ENCODE measurements around the gene PRLHR.

DNA sequence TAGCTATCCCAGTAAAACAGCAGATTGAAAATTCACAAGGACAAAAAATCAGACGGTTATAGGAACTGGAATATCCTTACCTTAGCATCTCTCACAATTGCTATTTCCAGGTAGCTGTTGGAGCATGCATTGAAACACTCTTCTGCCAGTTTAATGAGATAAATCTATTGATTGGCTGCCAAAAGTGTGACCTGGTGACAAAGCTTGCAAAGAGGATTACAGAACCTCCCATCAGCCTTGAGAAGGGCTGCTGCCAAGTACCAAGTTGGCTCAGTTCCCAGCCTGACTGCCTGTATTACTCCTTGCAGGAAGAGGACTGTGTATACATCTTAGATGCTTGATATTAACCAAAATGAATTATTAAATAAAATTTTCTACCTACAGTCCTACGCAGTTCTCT, 5.1 kb downstream of the PRLHR start:
- TF ChIP-seq, protein P1, sequence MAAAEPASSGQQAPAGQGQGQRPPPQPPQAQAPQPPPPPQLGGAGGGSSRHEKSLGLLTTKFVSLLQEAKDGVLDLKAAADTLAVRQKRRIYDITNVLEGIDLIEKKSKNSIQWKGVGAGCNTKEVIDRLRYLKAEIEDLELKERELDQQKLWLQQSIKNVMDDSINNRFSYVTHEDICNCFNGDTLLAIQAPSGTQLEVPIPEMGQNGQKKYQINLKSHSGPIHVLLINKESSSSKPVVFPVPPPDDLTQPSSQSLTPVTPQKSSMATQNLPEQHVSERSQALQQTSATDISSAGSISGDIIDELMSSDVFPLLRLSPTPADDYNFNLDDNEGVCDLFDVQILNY (CRISPR knock-in tag; IDR thresholded peaks at IDR 0.05), result no peak
- TF ChIP-seq, protein P2, sequence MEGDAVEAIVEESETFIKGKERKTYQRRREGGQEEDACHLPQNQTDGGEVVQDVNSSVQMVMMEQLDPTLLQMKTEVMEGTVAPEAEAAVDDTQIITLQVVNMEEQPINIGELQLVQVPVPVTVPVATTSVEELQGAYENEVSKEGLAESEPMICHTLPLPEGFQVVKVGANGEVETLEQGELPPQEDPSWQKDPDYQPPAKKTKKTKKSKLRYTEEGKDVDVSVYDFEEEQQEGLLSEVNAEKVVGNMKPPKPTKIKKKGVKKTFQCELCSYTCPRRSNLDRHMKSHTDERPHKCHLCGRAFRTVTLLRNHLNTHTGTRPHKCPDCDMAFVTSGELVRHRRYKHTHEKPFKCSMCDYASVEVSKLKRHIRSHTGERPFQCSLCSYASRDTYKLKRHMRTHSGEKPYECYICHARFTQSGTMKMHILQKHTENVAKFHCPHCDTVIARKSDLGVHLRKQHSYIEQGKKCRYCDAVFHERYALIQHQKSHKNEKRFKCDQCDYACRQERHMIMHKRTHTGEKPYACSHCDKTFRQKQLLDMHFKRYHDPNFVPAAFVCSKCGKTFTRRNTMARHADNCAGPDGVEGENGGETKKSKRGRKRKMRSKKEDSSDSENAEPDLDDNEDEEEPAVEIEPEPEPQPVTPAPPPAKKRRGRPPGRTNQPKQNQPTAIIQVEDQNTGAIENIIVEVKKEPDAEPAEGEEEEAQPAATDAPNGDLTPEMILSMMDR (IDR thresholded peaks at IDR 0.05), result no peak
